ENCODE data around the gene ROBO4.

ROBO4 gene

GRCh38 chr11:124861670-124862069 lies 36.0 kb downstream of the ROBO4 start:
- Histone ChIP-seq H3F3A (ENCODE audit: control insufficient read depth, insufficient read depth) (no peaks in the 10 kb centered on the region), H3K9me2 (replicated peaks; ENCODE audit: control insufficient read depth, low read length) (no peaks in the 10 kb centered on the region), H3K27me3 (ENCODE audit: control insufficient read depth, low read length) (peaks cover 36% of the 10 kb centered on the region), H3K79me2 (ENCODE audit: control insufficient read depth, low read length) (no peaks in the 10 kb centered on the region), H3K27ac (ENCODE audit: low read depth, low read length) (no peak overlapping the region), H4K20me1 (ENCODE audit: control insufficient read depth, insufficient read depth, low read depth, low read length) (no peaks in the 10 kb centered on the region), H3K4me1 (ENCODE audit: control insufficient read depth, low read length) (no peaks in the 10 kb centered on the region), H3K36me3 (ENCODE audit: control insufficient read depth, low read length) (no peaks in the 10 kb centered on the region), H3K4me2 (ENCODE audit: low read length) (no peak overlapping the region), H3K4me3 (ENCODE audit: low read length) (no peak overlapping the region), H3K9me3 (ENCODE audit: control insufficient read depth, insufficient read depth, low read length) (no peaks in the 10 kb centered on the region)
- TF ChIP-seq EZH2phosphoT487 (IDR thresholded peaks at IDR 0.05; ENCODE audit: borderline replicate concordance, low read length) (no peak), CTCF (IDR thresholded peaks at IDR 0.05; ENCODE audit: low read depth, low read length, poor library complexity, severe bottlenecking) (no peak)

DNA sequence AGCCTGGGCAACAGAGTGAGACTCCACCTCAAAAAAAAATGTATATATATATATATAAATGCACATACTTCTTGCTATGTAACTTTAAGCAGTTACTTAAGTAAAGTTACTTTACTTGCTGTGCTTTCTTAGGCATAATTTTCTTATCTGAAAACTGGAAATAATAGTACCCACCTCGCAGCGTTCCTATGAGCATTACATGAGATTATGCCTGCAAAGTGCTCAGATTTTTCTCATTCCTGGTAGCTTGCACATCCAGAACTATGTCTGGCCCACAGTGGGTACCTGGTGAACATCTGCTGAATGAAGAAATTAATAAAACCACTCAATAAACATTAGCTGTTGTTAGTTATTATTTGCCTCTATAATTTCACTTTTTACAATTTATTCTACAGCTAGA lies 38.5 kb downstream of the ROBO4 start:
- Histone ChIP-seq H3K4me2 (ENCODE audit: low read length) (no peak overlapping the region), H3F3A (ENCODE audit: control insufficient read depth, insufficient read depth) (no peaks in the 10 kb centered on the region), H3K27me3 (ENCODE audit: control insufficient read depth, low read length) (peaks cover 34% of the 10 kb centered on the region), H3K36me3 (ENCODE audit: control insufficient read depth, low read length) (no peaks in the 10 kb centered on the region), H3K4me1 (ENCODE audit: control insufficient read depth, low read length) (no peaks in the 10 kb centered on the region), H3K9me2 (replicated peaks; ENCODE audit: control insufficient read depth, low read length) (no peaks in the 10 kb centered on the region), H3K79me2 (ENCODE audit: control insufficient read depth, low read length) (no peaks in the 10 kb centered on the region), H3K4me3 (ENCODE audit: low read length) (no peak overlapping the region), H3K9me3 (ENCODE audit: control insufficient read depth, insufficient read depth, low read length) (no peaks in the 10 kb centered on the region), H3K27ac (ENCODE audit: low read depth, low read length) (no peak overlapping the region), H4K20me1 (ENCODE audit: control insufficient read depth, insufficient read depth, low read depth, low read length) (no peaks in the 10 kb centered on the region)
- TF ChIP-seq EZH2phosphoT487 (IDR thresholded peaks at IDR 0.05; ENCODE audit: borderline replicate concordance, low read length) (no peak), CTCF (IDR thresholded peaks at IDR 0.05; ENCODE audit: low read depth, low read length, poor library complexity, severe bottlenecking) (no peak)

DNA sequence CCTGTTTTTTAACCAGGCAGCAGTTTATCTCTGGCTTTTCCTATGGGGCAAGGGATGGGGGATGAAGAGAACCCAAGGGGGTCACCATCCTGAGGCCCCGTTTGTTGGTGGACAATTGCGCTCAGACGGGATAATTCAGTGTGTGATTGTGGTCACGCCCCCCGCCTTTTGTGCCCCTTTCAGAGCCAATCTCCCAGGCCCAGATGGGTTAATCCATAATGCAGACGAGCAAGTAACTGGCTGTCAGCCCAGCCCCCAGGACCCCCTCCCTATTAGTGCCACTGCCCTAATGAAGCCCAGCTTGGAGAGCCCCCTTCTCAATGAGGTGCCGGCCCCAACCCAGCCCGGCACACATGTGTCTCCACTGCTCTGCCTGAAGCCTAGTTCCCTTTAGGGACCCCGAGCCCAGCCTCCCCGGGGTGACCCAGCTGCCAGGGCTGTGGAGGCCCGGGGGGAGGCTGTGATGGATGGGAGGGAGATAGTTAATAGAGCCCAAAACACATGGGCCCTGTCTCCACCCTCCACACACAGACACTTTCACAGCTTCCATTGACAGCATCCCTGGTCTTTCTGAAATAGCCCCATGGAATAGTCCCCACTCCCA lies 51.5 kb downstream of the ROBO4 start:
- no peaks in the 10 kb centered on the region for H3K79me2 ChIP-seq (ENCODE audit: control insufficient read depth, low read length)

More for the DNA sequence above, 51.5 kb downstream of the ROBO4 start:
- Histone ChIP-seq H3K27ac (ENCODE audit: low read depth, low read length) (no peak overlapping the region), H3K27me3 (ENCODE audit: control insufficient read depth, low read length) (peaks cover 89% of the 10 kb centered on the region), H3K9me3 (ENCODE audit: control insufficient read depth, insufficient read depth, low read length) (no peaks in the 10 kb centered on the region), H3K4me3 (ENCODE audit: low read length) (no peak overlapping the region), H3K36me3 (ENCODE audit: control insufficient read depth, low read length) (no peaks in the 10 kb centered on the region), H4K20me1 (ENCODE audit: control insufficient read depth, insufficient read depth, low read depth, low read length) (no peaks in the 10 kb centered on the region), H3K4me2 (ENCODE audit: low read length) (no peak overlapping the region), H3K9me2 (replicated peaks; ENCODE audit: control insufficient read depth, low read length) (no peaks in the 10 kb centered on the region), H3K4me1 (ENCODE audit: control insufficient read depth, low read length) (no peaks in the 10 kb centered on the region), H3F3A (ENCODE audit: control insufficient read depth, insufficient read depth) (no peaks in the 10 kb centered on the region)
- TF ChIP-seq EZH2phosphoT487 (IDR thresholded peaks at IDR 0.05; ENCODE audit: borderline replicate concordance, low read length), result no peak
- TF ChIP-seq CTCF (IDR thresholded peaks at IDR 0.05; ENCODE audit: low read depth, low read length, poor library complexity, severe bottlenecking), result no peak
